Prostate gland (tissue), 2 donors: Measurements from ENCODE around the gene MRPL48. TPM values are rescaled to one million over a fixed set of nuclear protein-coding genes. Genes with fewer than 3 reads are reported as not detected.
"Not testable (repeated sequence)": the region's sequence is repeated elsewhere in the genome, so short reads cannot be mapped to it uniquely, and the experiment has no call there.

Source experiments
- DNase-seq: peaks from one replicate; pipeline ENCODE4 v3.0.0-alpha.2; 2019; ENCODE audit warnings: low spot score
- H3K27ac ChIP-seq, 2 donors: fragments of 200-600 bp; sonication (generic); 2 replicates each; pipeline ENCODE4 v1.5.1; 2017 to 2019
- H3K27me3 ChIP-seq: fragments of 200-600 bp; sonication (generic); replicated peaks from 2 replicates; pipeline ENCODE4 v1.5.1; 2019; ENCODE audit not compliant: insufficient read depth
- H3K36me3 ChIP-seq, 2 donors: fragments of 200-600 bp; sonication (generic); 1 replicate in 1 of 2; 2 replicates in 1 of 2; pipeline versions ENCODE4 v1.5.1 to v1.8.1; 2017 to 2019
- H3K4me1 ChIP-seq: fragments of 200-600 bp; sonication (generic); replicated peaks from 2 replicates; pipeline ENCODE4 v1.5.1; 2019
- H3K4me3 ChIP-seq, 2 donors: fragments of 200-600 bp; sonication (generic); 2 replicates each; pipeline ENCODE4 v1.5.1; 2017 to 2019
- H3K9me3 ChIP-seq: fragments of 200-600 bp; sonication (generic); 2 replicates; pipeline ENCODE4 v1.5.1; 2017
- POLR2A ChIP-seq: fragments of 450-650 bp; IDR thresholded peaks from one replicate; pipeline ENCODE4 v1.6.1; 2016; ENCODE audit warnings: antibody characterized with exemption, mild to moderate bottlenecking
- POLR2AphosphoS5 ChIP-seq: sonication (generic); formaldehyde crosslinking; IDR thresholded peaks from one replicate; pipeline ENCODE4 v1.6.1; 2017; ENCODE audit warnings: antibody characterized with exemption
- WGBS: methylation state at CpG from one replicate; pipeline ENCODE4 v1.1.5; 2018; 5-methylcytosine and 5-hydroxymethylcytosine counted together
- intact Hi-C: fragments of 100-400 bp; cut with DNase I; formaldehyde crosslinking; loops from one replicate; pipeline ENCODE4 v1.14.2; 2022
- total RNA-seq, 2 donors: library from RNA; depleted of rRNA; stranded (reverse); fragments of >200 nt; gene quantifications; one replicate each; pipeline ENCODE4 v1.1.0, GENCODE V29; 2016
- TF ChIP-seq, protein P1 (sequence below), 4 experiments: fragments of 200-600 bp in 2 of 4; fragments of 450-650 bp in 2 of 4; sonication (generic) in 2 of 4; IDR thresholded peaks; 1 replicate in 3 of 4; 2 replicates in 1 of 4; pipeline ENCODE4 v1.5.1; 2016 to 2019; ENCODE audit warnings: antibody characterized with exemption in 4 of 4, mild to moderate bottlenecking in 2 of 4, moderate library complexity in 2 of 4

The MRPL48 gene
- total RNA-seq, 2 donors from 2014 or later: 11.1 to 33.0 TPM

DNA sequence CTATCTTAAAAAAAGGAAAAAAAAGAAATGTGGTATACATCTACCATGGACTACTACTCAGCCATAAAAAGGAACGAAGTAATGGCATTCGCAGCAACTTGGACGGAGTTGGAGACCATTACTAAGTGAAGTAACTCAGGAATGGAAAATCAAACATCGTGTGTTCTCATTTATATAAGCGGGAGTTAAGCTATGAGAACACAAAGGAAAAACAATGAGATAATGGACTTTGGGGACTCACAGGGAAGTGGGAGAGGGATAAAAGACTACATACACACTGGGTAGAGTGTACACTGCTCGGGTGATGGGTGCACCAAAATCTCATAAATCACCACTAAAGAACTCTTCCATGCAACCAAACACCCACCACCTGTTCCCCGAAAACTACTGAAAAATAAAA, 38.6 kb upstream of the MRPL48 start:
- no peak for DNase-seq
- Histone ChIP-seq H3K27me3 (no peaks in the 10 kb centered on the region), H3K27ac (no peak overlapping the region), H3K4me3 (no peak overlapping the region), H3K4me1 (no peaks in the 10 kb centered on the region), H3K36me3 (no peaks in the 10 kb centered on the region), H3K9me3 (no peaks in the 10 kb centered on the region)
- 88% methylated on average over 7 of the region's 7 CpGs for WGBS
- TF ChIP-seq, protein P1, sequence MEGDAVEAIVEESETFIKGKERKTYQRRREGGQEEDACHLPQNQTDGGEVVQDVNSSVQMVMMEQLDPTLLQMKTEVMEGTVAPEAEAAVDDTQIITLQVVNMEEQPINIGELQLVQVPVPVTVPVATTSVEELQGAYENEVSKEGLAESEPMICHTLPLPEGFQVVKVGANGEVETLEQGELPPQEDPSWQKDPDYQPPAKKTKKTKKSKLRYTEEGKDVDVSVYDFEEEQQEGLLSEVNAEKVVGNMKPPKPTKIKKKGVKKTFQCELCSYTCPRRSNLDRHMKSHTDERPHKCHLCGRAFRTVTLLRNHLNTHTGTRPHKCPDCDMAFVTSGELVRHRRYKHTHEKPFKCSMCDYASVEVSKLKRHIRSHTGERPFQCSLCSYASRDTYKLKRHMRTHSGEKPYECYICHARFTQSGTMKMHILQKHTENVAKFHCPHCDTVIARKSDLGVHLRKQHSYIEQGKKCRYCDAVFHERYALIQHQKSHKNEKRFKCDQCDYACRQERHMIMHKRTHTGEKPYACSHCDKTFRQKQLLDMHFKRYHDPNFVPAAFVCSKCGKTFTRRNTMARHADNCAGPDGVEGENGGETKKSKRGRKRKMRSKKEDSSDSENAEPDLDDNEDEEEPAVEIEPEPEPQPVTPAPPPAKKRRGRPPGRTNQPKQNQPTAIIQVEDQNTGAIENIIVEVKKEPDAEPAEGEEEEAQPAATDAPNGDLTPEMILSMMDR (IDR thresholded peaks at IDR 0.05): no peak
- intact Hi-C loops: no loop called here

DNA sequence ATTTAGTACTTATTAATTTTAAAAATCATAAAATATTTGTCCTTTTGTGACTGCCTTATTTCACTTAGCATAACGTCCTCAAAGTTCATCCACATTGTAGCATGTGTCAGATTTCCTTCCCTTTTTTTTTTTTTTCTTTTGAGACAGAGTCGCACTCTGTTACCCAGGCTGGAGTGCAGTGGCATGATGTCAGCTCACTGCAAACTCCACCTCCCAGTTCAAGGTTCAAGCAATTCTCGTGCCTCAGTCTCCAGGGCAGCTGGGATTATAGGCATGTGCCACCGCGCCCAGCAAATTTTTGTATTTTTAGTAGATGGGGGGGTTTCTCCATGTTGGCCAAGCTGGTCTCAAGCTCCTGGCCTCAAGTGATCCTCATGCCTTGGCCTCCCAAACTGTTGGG, 37.4 kb upstream of the MRPL48 start:
- H3K9me3 ChIP-seq: no peaks in the 10 kb centered on the region
- H3K4me1 ChIP-seq: no peaks in the 10 kb centered on the region
- H3K27me3 ChIP-seq: no peaks in the 10 kb centered on the region
- no peak overlapping the region for H3K27ac ChIP-seq
- no peak for TF ChIP-seq POLR2A
- TF ChIP-seq, protein P1 (IDR thresholded peaks at IDR 0.05): no peak
- TF ChIP-seq POLR2AphosphoS5: no peak
- no peak overlapping the region for H3K4me3 ChIP-seq
- DNase-seq: no peak
- 79% methylated on average over 5 of the region's 5 CpGs for WGBS
- no peaks in the 10 kb centered on the region for H3K36me3 ChIP-seq
- intact Hi-C loops: no loop called here

DNA sequence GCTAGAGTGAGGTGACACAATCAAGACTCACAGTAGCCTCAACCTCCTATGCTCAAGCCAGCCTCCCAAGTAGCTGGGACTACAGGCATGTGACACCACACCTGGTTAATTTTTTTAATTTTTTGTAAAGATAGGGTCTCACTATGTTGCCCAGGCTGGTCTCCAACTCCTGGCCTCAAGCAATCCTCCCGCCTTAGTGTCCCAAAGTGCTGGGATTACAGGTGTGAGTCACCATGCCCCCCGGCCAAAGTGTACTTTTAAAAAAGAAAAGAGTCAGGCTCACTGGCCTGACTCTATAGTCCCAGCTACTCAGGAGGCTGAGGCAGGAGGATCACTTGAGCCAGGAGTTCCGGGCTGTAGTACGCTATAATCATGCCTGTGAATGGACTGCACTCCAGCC, 36.8 kb upstream of the MRPL48 start:
- H3K27ac ChIP-seq, DNase-seq, H3K9me3 ChIP-seq, H3K4me3 ChIP-seq, H3K4me1 ChIP-seq, intact Hi-C loops, H3K27me3 ChIP-seq, H3K36me3 ChIP-seq: not testable (repeated sequence)
- 96% methylated on average over 4 of the region's 4 CpGs for WGBS

DNA sequence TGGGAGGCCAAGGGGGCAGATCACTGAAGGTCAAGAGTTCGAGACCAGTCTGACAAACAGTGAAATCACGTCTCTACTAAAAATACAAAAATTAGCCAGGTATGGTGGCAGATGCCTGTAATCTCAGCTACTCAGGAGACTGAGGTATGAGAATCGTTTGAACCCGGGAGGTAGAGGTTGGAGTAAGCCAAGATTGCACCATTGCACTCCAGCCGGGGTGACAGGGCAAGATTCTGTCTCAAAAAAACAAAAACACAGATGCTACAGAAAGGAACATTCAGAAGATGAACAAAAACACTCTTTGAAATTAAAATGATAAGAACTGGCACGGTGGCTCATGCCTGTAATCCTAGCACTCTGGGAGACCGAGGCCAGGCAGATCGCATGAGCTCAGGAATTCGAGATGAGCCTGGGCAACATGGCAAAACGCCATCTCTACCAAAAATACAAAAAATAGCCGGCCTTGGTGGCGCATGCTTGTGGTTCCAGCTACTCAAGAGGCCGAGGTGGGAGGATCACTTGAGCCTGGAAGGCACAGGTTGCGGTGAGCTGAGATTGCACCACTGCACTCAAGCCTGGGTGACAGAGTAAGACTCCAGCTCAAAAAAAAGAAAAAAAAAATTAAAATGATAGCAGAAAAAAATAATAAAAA, 35.3 kb upstream of the MRPL48 start:
- intact Hi-C loops: no loop called here
- Histone ChIP-seq H3K36me3 (no peaks in the 10 kb centered on the region), H3K4me1 (no peaks in the 10 kb centered on the region), H3K27me3 (no peaks in the 10 kb centered on the region), H3K9me3 (no peaks in the 10 kb centered on the region), H3K4me3 (no peak overlapping the region), H3K27ac (no peak overlapping the region)
- TF ChIP-seq, protein P1 (IDR thresholded peaks at IDR 0.05): no peak
- TF ChIP-seq POLR2A (no peak), POLR2AphosphoS5 (no peak)
- DNase-seq: no peak
- WGBS: 75% methylated on average over 14 of the region's 14 CpGs

DNA sequence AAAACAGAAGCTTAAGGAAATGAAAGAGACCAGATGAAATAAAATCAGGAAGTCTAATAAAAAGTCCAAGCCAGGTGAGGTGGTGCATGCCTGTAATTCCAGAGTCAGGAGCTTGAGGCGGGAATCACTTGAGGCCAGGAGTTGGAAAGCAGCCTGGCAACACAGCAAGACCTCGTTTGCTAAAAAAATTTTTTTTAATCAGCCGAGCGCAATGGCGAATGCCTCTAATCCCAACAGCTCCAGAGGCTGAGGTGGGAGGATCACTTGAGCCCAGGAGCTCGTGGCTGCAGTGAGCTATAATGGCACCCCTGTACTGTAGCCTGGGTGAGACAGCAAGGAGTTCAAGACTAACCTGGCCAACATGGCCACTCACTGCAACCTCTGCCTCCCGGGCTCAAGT, 34.8 kb upstream of the MRPL48 start:
- Histone ChIP-seq H3K27ac (no peak overlapping the region), H3K4me3 (no peak overlapping the region), H3K27me3 (no peaks in the 10 kb centered on the region), H3K36me3 (no peaks in the 10 kb centered on the region), H3K9me3 (no peaks in the 10 kb centered on the region), H3K4me1 (no peaks in the 10 kb centered on the region)
- DNase-seq: no peak
- WGBS: 52% methylated on average over 7 of the region's 7 CpGs
- intact Hi-C loops: no loop called here
- TF ChIP-seq, protein P1 (IDR thresholded peaks at IDR 0.05): no peak
- TF ChIP-seq POLR2A: no peak
- TF ChIP-seq POLR2AphosphoS5: no peak
